Lower lobe of right lung (tissue), 2 donors: Measurements from ENCODE around the gene DOC2B. TPM values are rescaled to one million over a fixed set of nuclear protein-coding genes. Genes with fewer than 3 reads are reported as not detected.
"Not testable (repeated sequence)": the region's sequence is repeated elsewhere in the genome, so short reads cannot be mapped to it uniquely, and the experiment has no call there.

ENCODE experiments used
- ATAC-seq, 2 donors: fragments of 200-7000 bp; cut with Tn5 transposase; one replicate each; pipeline ENCODE4 v1.9.1; 2020 to 2022; ENCODE audit warnings: mild to moderate bottlenecking in 2 of 2, moderate library complexity in 2 of 2
- DNase-seq: peaks from one replicate; pipeline ENCODE4 v3.0.0-alpha.2; 2020
- H3K27ac ChIP-seq: fragments of 200-600 bp; one replicate; pipeline ENCODE4 v1.8.0; 2022
- H3K27me3 ChIP-seq: fragments of 200-600 bp; one replicate; pipeline ENCODE4 v1.8.0; 2022; ENCODE audit warnings: low read depth
- H3K36me3 ChIP-seq: fragments of 200-600 bp; one replicate; pipeline ENCODE4 v1.8.0; 2022; ENCODE audit warnings: mild to moderate bottlenecking
- H3K4me1 ChIP-seq: fragments of 200-600 bp; one replicate; pipeline ENCODE4 v1.8.0; 2022
- H3K4me3 ChIP-seq: fragments of 200-600 bp; one replicate; pipeline ENCODE4 v1.8.0; 2022; ENCODE audit warnings: mild to moderate bottlenecking
- H3K9me3 ChIP-seq: fragments of 200-600 bp; one replicate; pipeline ENCODE4 v1.8.0; 2022
- CTCF ChIP-seq: fragments of 200-600 bp; IDR thresholded peaks from one replicate; pipeline ENCODE4 v1.8.0; 2022; ENCODE audit warnings: antibody characterized with exemption, mild to moderate bottlenecking
- intact Hi-C: fragments of 100-400 bp; cut with DNase I; formaldehyde crosslinking; loops from one replicate; pipeline ENCODE4 v1.11.0; 2022
- total RNA-seq: library from RNA; stranded (reverse); fragmentation: NEBNext Ultra II Directional; extraction: Animal tissue kit (Norgen Biotek cat#: 25700); gene quantifications from one replicate; pipeline ENCODE4 v1.2.1, GENCODE V29; 2021
- donor health status: DM: no; HTN: yes; CAD: no; lungs with severe emphysema.

The DOC2B gene
- total RNA-seq, 1 donor from 2014 or later, result 6.2 TPM

GRCh38 chr17:200586-200985 is 19.1 kb upstream of the DOC2B start:
- Histone ChIP-seq H3K36me3 (no peaks in the 10 kb centered on the region), H3K27me3 (peaks cover 5% of the 10 kb centered on the region), H3K9me3 (no peaks in the 10 kb centered on the region), H3K4me1 (peaks cover 22% of the 10 kb centered on the region), H3K27ac (no peak overlapping the region), H3K4me3 (no peak overlapping the region)
- intact Hi-C loops, result no loop called here
- ATAC-seq (peak; percentile 21 to 23), DNase-seq (no peak)
- no peak for TF ChIP-seq CTCF

- intact Hi-C loops, result no loop called here
- no peaks in the 10 kb centered on the region for H3K9me3 ChIP-seq
- DNase-seq, result peak; percentile 30
- ATAC-seq, result peak; percentile 56 to 62
- no peak for TF ChIP-seq CTCF
- H3K4me3 ChIP-seq, result peak overlapping the region; percentile 6
- no peak overlapping the region for H3K27ac ChIP-seq
- H3K4me1 ChIP-seq, result peaks cover 22% of the 10 kb centered on the region
- H3K36me3 ChIP-seq, result no peaks in the 10 kb centered on the region
- peaks cover 7% of the 10 kb centered on the region for H3K27me3 ChIP-seq
These were observed 18.5 kb upstream of the DOC2B start for GRCh38 chr17:199806-200545.

- H3K27ac ChIP-seq, result no peak overlapping the region
- no peak for TF ChIP-seq CTCF
- ATAC-seq (no peak), DNase-seq (peak; percentile 15)
- H3K9me3 ChIP-seq, result no peaks in the 10 kb centered on the region
- peaks cover 22% of the 10 kb centered on the region for H3K4me1 ChIP-seq
- peak overlapping the region; percentile 1 for H3K4me3 ChIP-seq
- intact Hi-C loops, result no loop called here
- no peaks in the 10 kb centered on the region for H3K36me3 ChIP-seq
- peaks cover 9% of the 10 kb centered on the region for H3K27me3 ChIP-seq
These were observed 17.7 kb upstream of the DOC2B start for GRCh38 chr17:199191-199604.

- intact Hi-C loops, H3K27ac ChIP-seq, H3K36me3 ChIP-seq, H3K9me3 ChIP-seq, H3K4me3 ChIP-seq, ATAC-seq: not testable (repeated sequence)
- peaks cover 12% of the 10 kb centered on the region for H3K27me3 ChIP-seq
- DNase-seq, result peak; percentile 47
- H3K4me1 ChIP-seq, result peaks cover 22% of the 10 kb centered on the region
These were observed 16.8 kb upstream of the DOC2B start for GRCh38 chr17:198225-198624.

GRCh38 chr17:197352-197751 is 15.9 kb upstream of the DOC2B start:
- H3K36me3 ChIP-seq, result no peaks in the 10 kb centered on the region
- H3K4me3 ChIP-seq, result no peak overlapping the region
- ATAC-seq (no peak), DNase-seq (no peak)
- peaks cover 12% of the 10 kb centered on the region for H3K27me3 ChIP-seq
- intact Hi-C loops, result no loop called here
- H3K9me3 ChIP-seq, result no peaks in the 10 kb centered on the region
- H3K4me1 ChIP-seq, result peaks cover 22% of the 10 kb centered on the region
- TF ChIP-seq CTCF, result no peak
- H3K27ac ChIP-seq, result no peak overlapping the region

GRCh38 chr17:194828-195602 is 13.6 kb upstream of the DOC2B start:
- ATAC-seq (no peak), DNase-seq (peak; percentile 10)
- intact Hi-C loops, result no loop called here
- Histone ChIP-seq H3K36me3 (no peaks in the 10 kb centered on the region), H3K4me1 (peaks cover 14% of the 10 kb centered on the region), H3K27ac (no peak overlapping the region), H3K27me3 (peaks cover 12% of the 10 kb centered on the region), H3K4me3 (no peak overlapping the region), H3K9me3 (no peaks in the 10 kb centered on the region)
- TF ChIP-seq CTCF, result no peak
